Endothelial cell (in vitro differentiated cells): ENCODE measurements around the gene SLC6A2. TPM values are rescaled to one million over a fixed set of nuclear protein-coding genes. Genes with fewer than 3 reads are reported as not detected.
"Not testable (repeated sequence)": the region's sequence is repeated elsewhere in the genome, so short reads cannot be mapped to it uniquely, and the experiment has no call there.

Source experiments
- DNase-seq: peaks from one replicate; pipeline ENCODE4 v3.0.0; 2021; ENCODE audit warnings: low spot score
- H3K27ac Mint-ChIP-seq: one replicate; pipeline ENCODE4 v1.8.0; 2021; ENCODE audit warnings: mixed read lengths, inconsistent platforms; ENCODE audit not compliant: unreplicated experiment
- H3K27me3 Mint-ChIP-seq: one replicate; pipeline ENCODE4 v1.8.0; 2021; ENCODE audit warnings: mild to moderate bottlenecking, moderate library complexity, mixed read lengths, inconsistent platforms; ENCODE audit not compliant: unreplicated experiment
- H3K36me3 Mint-ChIP-seq: one replicate; pipeline ENCODE4 v1.8.0; 2021; ENCODE audit warnings: mild to moderate bottlenecking, low read depth, mixed read lengths, inconsistent platforms; ENCODE audit not compliant: unreplicated experiment
- H3K4me1 Mint-ChIP-seq: one replicate; pipeline ENCODE4 v1.8.0; 2021; ENCODE audit warnings: mild to moderate bottlenecking, mixed read lengths, inconsistent platforms; ENCODE audit not compliant: unreplicated experiment
- H3K4me3 Mint-ChIP-seq: one replicate; pipeline ENCODE4 v1.8.0; 2021; ENCODE audit warnings: mild to moderate bottlenecking, mixed read lengths, inconsistent platforms; ENCODE audit not compliant: unreplicated experiment
- H3K9me3 Mint-ChIP-seq: one replicate; pipeline ENCODE4 v1.8.0; 2021; ENCODE audit warnings: mixed read lengths, inconsistent platforms; ENCODE audit not compliant: unreplicated experiment
- total RNA-seq: library from RNA; stranded (reverse); fragmentation: NEBNext Ultra II Directional; extraction: Animal tissue kit (Norgen Biotek cat#: 25700); gene quantifications from one replicate; pipeline ENCODE4 v1.2.1, GENCODE V29; 2021; ENCODE audit not compliant: unreplicated experiment
- TF ChIP-seq, protein P1 (sequence below): fragments of 200-600 bp; sonication (generic); IDR thresholded peaks from one replicate; pipeline ENCODE4 v1.5.0; 2021; ENCODE audit warnings: antibody characterized with exemption; ENCODE audit not compliant: unreplicated experiment

Gene SLC6A2
- total RNA-seq, 1 donor from 2014 or later: not detected

DNA sequence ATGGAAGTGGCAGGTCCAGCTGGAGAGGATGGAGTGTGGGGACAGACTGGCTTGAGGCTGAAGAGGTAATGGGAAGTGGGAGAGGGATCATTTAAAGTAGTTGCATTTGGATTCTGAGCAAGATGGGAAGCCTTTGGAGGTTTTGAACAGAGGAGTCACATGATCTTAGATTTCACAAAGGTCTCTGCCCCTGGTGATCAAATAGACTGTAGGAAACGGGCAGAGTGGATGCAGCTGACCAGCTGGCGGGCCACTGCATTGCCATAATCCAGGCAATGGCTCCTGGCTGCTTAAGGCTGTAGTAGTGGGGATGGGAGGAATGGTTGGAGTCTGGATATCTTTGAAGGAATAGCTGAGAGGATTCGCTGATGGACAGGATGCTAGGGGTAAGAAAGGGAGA, 81.5 kb downstream of the SLC6A2 start:
- H3K27me3 Mint-ChIP-seq: peaks cover 2% of the 10 kb centered on the region
- no peak overlapping the region for H3K27ac Mint-ChIP-seq
- H3K9me3 Mint-ChIP-seq: no peaks in the 10 kb centered on the region
- DNase-seq: no peak
- H3K36me3 Mint-ChIP-seq: no peaks in the 10 kb centered on the region
- TF ChIP-seq, protein P1, sequence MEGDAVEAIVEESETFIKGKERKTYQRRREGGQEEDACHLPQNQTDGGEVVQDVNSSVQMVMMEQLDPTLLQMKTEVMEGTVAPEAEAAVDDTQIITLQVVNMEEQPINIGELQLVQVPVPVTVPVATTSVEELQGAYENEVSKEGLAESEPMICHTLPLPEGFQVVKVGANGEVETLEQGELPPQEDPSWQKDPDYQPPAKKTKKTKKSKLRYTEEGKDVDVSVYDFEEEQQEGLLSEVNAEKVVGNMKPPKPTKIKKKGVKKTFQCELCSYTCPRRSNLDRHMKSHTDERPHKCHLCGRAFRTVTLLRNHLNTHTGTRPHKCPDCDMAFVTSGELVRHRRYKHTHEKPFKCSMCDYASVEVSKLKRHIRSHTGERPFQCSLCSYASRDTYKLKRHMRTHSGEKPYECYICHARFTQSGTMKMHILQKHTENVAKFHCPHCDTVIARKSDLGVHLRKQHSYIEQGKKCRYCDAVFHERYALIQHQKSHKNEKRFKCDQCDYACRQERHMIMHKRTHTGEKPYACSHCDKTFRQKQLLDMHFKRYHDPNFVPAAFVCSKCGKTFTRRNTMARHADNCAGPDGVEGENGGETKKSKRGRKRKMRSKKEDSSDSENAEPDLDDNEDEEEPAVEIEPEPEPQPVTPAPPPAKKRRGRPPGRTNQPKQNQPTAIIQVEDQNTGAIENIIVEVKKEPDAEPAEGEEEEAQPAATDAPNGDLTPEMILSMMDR: no peak
- H3K4me3 Mint-ChIP-seq: no peak overlapping the region
- peaks cover 4% of the 10 kb centered on the region for H3K4me1 Mint-ChIP-seq

DNA sequence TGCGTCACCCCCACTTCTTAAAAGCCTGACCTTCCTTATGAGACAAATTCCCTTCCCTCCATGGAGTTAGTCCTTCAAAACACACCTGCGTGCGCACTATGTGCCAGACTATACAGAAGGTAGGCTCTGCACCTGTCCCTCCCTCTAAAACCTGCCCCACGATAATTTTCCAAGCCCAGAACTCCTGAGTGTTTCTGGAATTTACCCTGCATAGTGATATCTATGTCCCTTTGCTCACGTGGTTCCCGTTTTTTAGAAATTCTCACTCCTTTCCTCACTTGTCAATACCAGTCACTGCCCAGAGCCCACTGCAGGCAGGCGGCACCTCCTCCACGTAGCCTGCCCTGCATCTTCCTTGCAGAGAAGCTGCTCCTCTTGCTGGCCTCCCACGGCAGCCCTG, 82.2 kb downstream of the SLC6A2 start:
- Mint-ChIP-seq H3K27ac (no peak overlapping the region), H3K4me3 (no peak overlapping the region), H3K36me3 (no peaks in the 10 kb centered on the region), H3K4me1 (peaks cover 4% of the 10 kb centered on the region), H3K27me3 (peaks cover 2% of the 10 kb centered on the region), H3K9me3 (no peaks in the 10 kb centered on the region)
- DNase-seq: no peak
- TF ChIP-seq, protein P1: no peak

DNA sequence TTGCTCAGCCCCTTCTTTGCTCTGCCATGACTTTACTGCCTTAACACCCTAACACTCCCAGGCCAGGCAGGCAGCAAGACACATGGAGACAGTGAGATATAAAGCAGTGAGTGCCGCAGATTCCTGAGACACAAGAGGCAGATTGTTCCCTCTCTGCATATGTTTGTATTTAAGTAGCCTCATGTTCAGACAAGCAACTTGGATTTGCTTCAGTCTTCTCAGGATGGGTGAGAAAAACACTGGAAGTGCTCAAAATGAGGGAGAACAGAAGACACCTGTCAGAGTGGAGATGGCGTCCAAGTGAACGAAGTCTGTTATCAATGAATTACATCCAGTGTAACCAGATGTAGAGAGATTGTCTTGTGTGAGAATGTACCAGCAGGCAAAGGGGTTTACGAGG, 90.3 kb downstream of the SLC6A2 start:
- Mint-ChIP-seq H3K4me1 (no peaks in the 10 kb centered on the region), H3K36me3 (no peaks in the 10 kb centered on the region), H3K27me3 (peaks cover 4% of the 10 kb centered on the region), H3K27ac (no peak overlapping the region), H3K4me3 (no peak overlapping the region), H3K9me3 (no peaks in the 10 kb centered on the region)
- TF ChIP-seq, protein P1: no peak
- no peak for DNase-seq

DNA sequence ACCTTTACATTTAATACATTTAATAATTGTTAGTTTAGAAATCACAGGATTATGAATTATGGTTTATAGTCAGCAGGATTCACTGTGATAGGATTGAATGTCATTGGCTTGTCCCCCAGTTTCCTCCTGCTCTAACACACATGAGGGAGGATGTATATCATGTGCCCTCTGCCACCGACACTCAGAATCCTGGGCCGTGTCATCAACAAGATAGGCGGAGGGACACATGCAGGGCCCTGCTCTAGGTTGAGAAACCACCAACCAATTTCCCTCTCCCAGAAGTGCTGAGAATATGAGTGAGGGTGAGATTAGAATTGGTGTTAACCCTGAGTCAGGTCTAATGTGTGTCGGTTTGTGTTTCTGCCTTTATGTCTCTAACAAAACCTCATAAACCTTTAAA, 92.0 kb downstream of the SLC6A2 start:
- TF ChIP-seq, protein P1: no peak
- H3K4me1 Mint-ChIP-seq: no peaks in the 10 kb centered on the region
- no peak overlapping the region for H3K27ac Mint-ChIP-seq
- peaks cover 4% of the 10 kb centered on the region for H3K27me3 Mint-ChIP-seq
- peaks cover 3% of the 10 kb centered on the region for H3K9me3 Mint-ChIP-seq
- no peaks in the 10 kb centered on the region for H3K36me3 Mint-ChIP-seq
- DNase-seq: no peak
- no peak overlapping the region for H3K4me3 Mint-ChIP-seq

DNA sequence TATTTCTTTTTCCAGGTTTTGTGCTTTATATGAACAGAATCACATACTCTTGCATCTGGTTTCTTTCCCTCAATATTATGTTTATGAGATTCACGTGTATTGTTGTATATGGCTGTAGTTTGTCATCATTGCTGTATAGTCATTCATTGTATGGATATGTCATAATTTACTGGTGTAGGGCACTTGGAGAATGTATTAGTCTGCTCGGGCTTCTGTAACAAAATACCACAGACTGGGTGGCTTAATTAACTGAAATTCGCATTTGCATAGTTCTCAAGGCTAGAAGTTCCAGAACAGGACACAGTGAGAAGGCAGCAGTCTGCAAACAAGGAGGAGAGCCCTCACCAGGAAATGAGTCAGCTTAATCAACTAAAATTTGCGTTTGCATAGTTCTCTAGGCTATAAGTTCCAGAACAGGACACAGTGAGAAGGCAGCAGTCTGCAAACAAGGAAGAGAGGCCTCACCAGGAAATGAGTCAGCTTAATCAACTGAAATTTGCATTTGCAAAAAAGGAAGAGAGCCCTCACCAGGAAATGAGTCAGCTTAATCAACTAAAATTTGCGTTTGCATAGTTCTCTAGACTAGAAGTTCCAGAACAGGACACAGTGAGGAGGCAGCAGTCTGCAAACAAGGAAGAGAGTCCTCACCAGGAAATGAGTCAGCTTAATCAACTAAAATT, 96.8 kb downstream of the SLC6A2 start:
- H3K36me3 Mint-ChIP-seq: not testable (repeated sequence)

DNA sequence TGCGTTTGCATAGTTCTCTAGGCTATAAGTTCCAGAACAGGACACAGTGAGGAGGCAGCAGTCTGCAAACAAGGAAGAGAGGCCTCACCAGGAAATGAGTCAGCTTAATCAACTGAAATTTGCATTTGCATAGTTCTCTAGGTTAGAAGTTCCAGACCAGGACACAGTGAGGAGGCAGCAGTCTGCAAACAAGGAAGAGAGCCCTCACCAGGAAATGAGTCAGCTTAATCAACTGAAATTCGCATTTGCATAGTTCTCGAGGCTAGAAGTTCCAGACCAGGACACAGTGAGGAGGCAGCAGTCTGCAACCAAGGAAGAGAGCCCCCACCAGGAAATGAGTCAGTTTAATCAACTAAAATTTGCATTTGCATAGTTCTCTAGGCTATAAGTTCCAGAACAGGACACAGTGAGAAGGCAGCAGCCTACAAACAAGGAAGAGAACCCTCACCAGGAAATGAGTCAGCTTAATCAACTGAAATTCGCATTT, 97.4 kb downstream of the SLC6A2 start:
- not testable (repeated sequence) for H3K4me3 Mint-ChIP-seq, DNase-seq, H3K4me1 Mint-ChIP-seq, H3K36me3 Mint-ChIP-seq, H3K27me3 Mint-ChIP-seq
- H3K9me3 Mint-ChIP-seq: peaks cover 19% of the 10 kb centered on the region
- peak overlapping the region; percentile 84 for H3K27ac Mint-ChIP-seq

More for the DNA sequence above, 96.8 kb downstream of the SLC6A2 start:
- H3K9me3 Mint-ChIP-seq: peaks cover 19% of the 10 kb centered on the region
- H3K27ac Mint-ChIP-seq: peak overlapping the region; percentile 9
- DNase-seq, H3K4me1 Mint-ChIP-seq, H3K4me3 Mint-ChIP-seq, H3K27me3 Mint-ChIP-seq: not testable (repeated sequence)

Other genes with a start within 250 kb of the SLC6A2 start
- 422 TPM for gene MMP2, start 176.8 kb upstream of the SLC6A2 start, total RNA-seq
- 25.5 TPM for gene LPCAT2, start 146.9 kb upstream of the SLC6A2 start, total RNA-seq
- 1.2 TPM for gene CAPNS2, start 89.3 kb upstream of the SLC6A2 start, total RNA-seq
- gene CES1, start 177.1 kb downstream of the SLC6A2 start, total RNA-seq: not detected
- not detected for gene CES5A, start 219.4 kb downstream of the SLC6A2 start, total RNA-seq